Measurements from ENCODE around the gene GNG8.

Gene GNG8

DNA sequence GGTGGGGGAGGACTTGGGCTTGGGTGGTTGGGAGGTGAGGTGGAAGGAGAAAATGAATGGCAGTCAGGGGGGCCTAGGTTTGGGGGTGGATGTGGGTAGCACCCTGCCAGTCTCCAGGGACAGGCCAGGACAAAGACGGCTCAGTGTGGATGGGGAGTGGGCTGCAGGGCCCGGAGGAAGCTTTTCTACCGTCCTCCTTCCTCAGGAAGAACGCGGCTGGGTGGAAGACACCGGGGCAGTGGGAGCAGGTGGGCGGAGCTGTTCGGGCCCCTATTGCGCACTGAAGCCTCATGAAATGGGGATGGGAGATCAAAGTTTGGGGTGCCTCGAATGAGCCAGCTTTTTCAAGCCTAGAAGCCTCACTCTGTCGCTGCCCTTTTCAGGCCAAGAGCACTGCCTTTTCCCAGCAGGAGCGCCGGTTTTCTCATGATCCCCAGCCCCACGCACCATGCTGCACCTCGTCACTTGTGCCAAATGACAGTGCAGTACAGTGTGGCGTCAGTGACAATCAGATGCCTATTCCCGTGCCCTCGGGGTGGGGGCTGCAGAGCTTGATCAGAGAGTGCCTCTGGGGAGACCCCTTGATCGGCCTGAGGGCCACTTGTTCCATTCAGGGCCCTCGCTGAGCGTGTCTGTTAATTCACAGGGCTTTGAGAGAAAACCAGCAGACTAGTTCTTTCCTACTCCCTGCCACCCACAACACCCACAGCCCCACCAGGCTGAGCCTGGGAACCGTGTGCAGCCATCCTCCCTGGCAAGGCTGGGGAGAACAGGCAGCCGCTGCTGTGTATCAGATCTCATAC lies 33.4 kb downstream of the GNG8 start:
- no peak for DNase-seq (ENCODE audit: low read depth in 2 of 2)

DNA sequence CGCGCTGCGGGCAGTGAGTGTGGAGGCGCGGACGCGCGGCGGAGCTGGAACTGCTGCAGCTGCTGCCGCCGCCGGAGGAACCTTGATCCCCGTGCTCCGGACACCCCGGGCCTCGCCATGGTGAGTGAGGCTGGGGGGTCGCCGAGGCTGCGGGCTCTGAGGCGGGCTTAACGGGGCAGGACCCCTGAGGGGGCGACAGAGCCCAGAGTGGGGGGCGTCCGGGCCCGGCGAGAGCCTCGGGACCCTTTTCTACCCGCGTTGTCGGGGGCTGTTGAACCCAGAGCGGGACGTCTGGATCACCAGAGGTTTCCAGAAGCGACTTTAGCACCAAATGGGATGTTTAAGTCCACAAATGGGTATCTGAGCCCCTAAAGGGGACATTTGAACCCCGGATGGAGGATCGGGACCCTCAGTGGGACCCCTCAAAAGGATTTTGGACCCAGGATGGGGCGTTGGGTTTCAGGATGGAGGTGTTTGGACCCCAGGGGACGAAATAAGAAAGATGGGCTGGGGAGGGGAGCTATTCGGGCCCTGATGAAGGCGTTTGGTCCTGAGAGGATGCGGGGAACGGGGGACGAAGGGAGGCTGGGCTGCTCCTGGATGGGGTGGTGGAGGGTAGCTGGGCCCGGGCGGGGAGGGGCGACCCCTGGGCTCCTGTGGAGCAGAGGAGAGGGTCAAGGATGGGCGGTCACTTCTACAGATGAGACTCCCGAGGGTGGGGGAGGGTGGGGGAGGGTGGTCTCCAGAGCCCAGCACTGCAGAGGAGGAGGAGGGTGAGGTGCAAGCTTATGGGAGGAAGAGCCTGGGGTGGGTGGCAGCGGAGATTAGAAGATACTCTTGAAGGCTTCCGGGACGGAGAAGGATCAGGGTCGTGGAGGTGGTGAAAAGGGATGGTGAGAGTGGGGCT lies 34.4 kb downstream of the GNG8 start, which contains the start of gene CALM3:
Gene CALM3 (plus strand): TSS at position 13 of the 907 bp plus-strand sequence. CDS start 105 bp downstream, at position 118.
- DNase-seq (ENCODE audit: low read depth in 2 of 2) = no peak

DNA sequence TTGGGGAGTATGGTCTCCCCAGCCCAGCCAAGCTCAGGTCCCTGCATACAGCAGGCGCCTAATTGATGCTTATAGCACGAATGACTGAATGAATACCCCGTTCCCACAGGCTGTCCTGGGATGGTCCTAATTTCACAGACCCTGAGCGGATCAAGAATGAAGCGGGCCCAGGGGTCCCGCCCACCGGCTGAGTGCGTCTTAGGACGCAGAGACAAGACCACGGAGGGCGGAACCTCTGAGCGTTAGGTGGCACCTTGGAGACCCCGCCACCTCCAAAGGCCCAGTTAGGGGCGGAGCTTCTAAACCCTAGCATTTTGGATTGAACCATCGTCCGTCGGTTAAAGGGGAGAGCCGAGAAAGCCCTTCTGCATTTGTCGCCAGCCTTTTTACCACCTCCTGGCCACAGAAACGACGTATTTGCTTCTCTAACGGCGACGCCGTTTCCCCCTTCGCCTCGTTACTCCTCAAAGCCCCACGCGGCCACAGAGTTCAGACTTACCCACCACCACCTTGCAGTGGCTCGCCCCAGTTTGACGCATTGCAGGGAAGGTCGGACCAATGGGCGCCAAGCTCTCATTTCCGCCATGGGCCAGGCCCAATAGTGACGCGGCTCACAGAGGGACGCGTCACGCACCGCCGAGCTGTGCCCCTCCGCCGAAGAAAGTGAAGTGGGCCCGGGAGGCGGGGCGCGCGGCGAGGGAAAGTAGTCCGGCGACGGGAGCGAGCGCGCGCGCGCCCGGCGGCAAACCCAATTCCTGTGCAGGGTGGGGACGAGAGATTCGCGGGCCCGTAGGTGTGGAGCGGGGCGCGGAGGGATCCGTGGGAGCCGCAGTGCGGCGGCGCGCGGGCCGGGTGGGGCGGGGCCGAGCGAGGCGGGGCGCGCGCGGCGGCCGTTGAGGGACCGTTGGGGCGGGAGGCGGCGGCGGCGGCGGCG lies 35.4 kb downstream of the GNG8 start:
- peak; percentile 95 to 96 for DNase-seq (ENCODE audit: low read depth in 2 of 2)

DNA sequence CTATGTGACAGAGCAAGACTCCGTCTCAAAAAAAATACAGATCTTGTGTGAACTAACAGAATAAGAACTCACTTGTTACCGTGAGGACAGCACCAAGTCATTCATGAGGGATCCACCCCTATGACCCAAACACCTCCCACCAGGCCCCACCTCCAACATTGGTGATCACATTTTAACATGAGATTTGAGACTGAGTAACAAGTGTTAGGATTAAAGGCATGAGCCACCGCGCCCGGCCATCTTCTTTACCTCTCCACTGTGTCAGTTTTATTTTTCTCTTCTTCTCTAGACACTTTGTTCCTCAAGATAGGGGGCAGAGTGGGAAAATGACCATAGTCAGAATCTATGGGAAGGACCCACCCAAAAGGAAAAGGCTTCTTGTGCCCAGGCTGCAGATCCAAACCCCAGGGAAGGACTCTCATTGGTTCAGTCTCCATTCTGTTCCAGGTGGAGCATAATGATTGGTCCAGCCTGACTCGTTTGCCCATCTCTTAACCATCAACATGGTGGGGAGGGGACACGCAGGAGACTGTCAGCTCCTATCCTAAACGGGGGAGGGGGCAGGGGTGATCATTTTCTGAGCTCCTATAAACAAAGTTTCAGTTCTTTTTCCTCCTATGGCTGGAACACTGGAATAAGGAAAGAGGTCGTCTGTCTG lies 36.2 kb downstream of the GNG8 start:
- DNase-seq (ENCODE audit: low read depth in 2 of 2) = no peak

DNA sequence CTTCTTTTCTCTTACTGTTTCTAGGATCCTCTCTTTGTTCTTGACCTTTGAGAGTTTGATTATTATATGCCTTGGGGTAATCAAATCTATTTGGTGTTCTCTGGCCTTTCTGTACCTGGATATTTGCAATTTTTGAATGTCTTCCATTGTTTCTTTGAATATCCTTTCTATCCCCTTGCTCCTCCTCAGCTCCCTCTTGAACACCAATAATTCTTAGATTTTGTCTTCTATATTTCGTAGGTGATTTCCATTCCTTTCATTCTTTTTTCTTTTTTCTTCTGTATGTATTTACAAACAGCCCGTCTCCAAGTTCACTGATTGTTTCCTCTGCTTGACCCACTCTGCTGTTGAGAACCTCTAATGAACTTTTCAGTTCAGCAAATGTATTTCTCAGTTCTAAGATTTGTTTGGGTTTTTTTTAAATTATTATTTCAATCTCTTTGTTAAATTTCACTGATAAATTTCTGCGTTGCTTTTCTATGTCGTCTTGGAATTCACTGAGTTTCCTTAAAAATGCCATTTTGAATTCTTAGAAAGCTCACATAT lies 37.6 kb downstream of the GNG8 start:
- no peak for DNase-seq (ENCODE audit: low read depth in 2 of 2)

DNA sequence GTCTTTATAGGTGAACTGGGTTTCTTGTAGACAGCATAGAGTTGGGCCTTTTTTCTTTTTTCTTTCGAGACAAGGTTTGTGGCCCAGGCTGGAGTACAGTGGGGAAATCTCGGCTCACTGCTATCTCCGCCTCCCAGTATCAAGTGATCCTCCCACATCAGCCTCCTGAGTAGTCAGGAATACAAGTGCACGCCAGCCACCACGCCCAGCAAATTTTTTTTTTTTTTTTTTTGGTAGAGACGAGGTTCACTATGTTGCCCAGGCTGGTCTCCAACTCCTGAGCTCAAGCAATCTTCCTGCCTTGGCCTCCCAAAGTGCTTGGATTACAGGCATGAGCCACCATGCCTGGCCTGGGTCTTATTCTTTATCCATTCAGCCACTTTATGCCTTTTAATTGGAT lies 40.0 kb downstream of the GNG8 start:
- DNase-seq (ENCODE audit: low read depth in 2 of 2) = no peak

DNA sequence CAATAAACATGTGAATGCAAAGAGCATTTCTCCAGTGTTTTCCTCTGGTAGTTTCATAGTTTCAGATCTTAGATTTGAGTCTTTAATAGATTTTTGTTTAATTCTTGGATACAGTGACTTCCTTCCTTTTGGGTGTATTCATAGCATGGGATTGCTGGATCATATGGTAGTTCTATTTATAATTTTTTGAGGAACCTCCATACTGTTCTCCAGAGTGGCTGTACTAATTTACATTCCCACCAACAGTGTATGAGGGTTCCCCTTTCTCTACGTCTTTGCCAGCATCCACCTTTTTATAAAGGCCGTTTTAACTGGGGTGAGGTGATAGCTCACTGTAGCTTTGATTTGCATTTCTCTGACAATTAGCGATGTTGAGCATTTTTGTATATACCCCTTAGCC lies 44.1 kb downstream of the GNG8 start:
- DNase-seq (ENCODE audit: low read depth in 2 of 2) = no peak

DNA sequence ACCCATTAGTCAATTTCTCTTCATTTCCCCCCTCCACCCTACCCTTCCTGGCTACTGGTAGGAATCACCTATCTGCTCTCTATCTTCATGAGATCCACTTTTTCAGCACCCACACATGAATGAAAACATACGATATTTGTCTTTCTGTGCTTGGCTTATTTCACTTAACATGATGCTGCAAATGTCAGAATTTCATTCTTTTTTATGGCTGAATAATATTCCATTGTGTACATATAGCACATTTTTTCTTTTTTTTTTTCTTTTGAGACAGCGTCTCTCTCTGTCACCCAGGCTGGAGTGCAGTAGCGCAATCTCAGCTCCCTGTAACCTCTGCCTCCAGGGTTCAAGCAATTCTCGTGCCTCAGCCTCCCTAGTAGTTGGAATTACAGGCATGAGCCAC lies 44.7 kb downstream of the GNG8 start:
- DNase-seq (ENCODE audit: low read depth in 2 of 2) = no peak

DNA sequence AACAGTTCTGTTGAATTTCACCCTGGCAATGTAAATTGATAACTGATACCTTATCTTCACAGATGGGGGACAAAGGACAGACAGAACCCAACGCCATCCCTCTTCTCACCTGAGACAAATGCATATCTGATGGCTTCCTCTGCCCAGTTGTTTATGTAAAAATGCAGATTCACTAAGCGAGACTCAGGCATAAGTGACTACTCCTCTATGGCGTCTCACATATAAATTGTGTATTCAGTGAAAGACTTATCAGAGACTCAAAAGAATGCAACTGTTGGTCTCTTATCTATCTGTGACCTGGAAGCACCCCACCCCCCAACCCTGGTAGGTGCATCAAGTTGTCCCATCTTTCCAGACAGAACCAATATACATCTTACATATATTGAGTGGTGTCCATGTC lies 48.1 kb downstream of the GNG8 start:
- no peak for DNase-seq (ENCODE audit: low read depth in 2 of 2)

DNA sequence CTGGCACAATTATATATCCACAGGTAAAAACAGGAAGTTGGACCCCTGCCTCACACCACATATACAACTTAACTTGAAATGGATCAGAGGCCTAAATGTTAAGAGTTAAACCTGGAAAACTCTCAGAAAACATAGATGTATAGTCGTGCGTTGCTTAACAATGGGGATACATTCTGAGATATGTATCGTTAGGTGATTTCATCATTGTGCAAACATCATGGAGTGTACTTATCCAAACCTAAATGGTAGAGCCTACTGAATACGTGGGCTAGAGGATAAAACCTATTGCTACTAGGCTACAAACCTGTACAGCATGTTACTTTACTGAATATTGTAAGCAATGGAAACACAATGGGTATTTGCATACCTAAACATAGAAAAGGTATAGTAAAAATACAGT lies 49.7 kb downstream of the GNG8 start:
- no peak for DNase-seq (ENCODE audit: low read depth in 2 of 2)

DNA sequence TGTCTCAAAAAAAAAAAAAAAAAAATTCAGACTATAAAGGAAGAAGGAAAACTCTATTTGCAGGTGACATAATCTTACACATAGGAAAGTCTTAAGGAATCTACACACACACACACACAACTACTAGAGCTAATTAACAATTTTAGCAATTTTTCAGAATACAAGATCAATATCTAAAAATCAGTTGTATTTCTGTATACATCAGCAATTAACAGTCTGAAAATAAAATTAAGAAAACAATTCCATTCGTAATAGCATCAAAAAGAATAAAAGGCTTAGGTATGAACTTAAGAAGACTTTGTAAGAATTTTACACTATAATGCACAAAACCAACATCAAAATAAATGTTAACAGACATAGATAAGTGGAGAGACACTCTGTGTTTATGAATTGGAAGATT lies 50.5 kb downstream of the GNG8 start:
- DNase-seq (ENCODE audit: low read depth in 2 of 2) = no peak
